ENCODE measurements around the gene HAPLN2.

HAPLN2 gene

DNA sequence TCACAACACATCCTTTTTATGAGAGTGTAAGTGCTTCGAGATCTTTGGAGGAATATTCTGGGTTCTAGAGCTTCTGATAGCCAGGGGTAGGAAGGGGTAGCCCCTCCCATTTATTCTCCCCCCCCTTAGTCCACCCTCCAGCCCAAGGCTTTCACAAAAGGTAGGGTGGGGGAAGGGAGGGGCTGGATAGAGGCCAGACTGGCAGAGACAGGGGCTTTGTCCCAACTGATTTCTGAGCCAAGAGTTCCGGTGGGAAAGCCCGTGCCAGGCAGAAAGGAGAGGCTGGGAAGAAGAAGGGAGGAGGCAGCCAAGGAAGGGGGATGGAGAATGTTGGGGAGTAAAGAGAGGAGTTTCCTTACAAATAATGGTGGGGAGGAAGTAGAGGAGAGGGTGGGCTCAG is 25.8 kb downstream of the HAPLN2 start:
- no peak for DNase-seq (ENCODE audit: low read depth)

DNA sequence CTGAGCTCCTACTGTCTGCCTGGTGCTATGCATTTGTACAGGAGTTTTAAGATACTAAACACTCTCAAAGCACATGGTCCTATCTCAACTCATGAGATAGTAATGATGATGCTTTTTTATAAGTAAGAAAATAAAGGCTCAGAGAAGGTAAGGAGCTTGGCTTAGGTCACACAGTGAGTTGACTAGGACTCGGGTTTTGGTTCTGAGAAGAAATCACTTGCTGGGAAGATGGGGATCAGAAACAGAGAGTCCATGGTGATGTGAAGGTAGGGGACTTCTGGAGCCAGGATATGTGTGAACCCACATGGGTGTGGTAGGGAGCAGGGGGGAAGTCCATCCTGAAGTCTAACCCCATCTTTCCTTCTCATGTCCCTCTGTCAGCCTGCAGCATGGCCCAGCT is 26.5 kb downstream of the HAPLN2 start:
- no peak for DNase-seq (ENCODE audit: low read depth)

DNA sequence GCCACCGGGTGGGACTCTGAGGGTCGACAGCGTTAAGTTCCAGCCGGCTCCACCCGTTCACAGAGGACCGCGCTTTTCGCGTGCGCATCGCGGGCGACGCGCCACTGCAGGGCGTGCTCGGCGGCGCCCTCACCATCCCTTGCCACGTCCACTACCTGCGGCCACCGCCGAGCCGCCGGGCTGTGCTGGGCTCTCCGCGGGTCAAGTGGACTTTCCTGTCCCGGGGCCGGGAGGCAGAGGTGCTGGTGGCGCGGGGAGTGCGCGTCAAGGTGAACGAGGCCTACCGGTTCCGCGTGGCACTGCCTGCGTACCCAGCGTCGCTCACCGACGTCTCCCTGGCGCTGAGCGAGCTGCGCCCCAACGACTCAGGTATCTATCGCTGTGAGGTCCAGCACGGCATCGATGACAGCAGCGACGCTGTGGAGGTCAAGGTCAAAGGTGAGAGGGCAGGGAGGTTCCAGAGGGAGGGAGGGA is 27.6 kb downstream of the HAPLN2 start:
- no peak for DNase-seq (ENCODE audit: low read depth)

DNA sequence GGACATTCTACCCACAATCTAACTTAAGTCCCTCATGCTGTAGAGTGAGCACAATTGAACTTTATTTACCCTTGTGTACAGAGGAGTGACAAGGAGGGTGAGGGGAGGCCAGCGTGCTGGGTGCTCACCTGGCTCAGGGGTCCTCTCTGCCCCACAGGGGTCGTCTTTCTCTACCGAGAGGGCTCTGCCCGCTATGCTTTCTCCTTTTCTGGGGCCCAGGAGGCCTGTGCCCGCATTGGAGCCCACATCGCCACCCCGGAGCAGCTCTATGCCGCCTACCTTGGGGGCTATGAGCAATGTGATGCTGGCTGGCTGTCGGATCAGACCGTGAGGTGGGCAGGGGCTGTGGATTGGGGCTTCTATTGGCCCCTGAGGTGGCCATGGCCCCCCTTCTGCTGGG is 28.1 kb downstream of the HAPLN2 start:
- DNase-seq (ENCODE audit: low read depth), result no peak

GRCh38 chr1:156648496-156648895 is 29.3 kb downstream of the HAPLN2 start:
- DNase-seq (ENCODE audit: low read depth), result no peak

- DNase-seq (ENCODE audit: low read depth), result no peak
Measured at GRCh38 chr1:156648951-156649350, 29.7 kb downstream of the HAPLN2 start.

DNA sequence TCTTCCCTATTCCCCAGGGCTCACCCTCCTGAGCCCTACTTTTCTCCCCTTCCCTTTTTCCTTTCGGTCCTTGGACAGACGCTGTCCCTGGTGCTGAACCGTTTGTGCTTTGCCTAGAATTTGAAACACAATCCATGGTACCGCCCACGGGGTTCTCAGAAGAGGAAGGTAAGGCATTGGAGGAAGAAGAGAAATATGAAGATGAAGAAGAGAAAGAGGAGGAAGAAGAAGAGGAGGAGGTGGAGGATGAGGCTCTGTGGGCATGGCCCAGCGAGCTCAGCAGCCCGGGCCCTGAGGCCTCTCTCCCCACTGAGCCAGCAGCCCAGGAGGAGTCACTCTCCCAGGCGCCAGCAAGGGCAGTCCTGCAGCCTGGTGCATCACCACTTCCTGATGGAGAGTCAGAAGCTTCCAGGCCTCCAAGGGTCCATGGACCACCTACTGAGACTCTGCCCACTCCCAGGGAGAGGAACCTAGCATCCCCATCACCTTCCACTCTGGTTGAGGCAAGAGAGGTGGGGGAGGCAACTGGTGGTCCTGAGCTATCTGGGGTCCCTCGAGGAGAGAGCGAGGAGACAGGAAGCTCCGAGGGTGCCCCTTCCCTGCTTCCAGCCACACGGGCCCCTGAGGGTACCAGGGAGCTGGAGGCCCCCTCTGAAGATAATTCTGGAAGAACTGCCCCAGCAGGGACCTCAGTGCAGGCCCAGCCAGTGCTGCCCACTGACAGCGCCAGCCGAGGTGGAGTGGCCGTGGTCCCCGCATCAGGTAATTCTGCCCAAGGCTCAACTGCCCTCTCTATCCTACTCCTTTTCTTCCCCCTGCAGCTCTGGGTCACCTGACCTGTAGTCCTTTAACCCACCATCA is 33.1 kb downstream of the HAPLN2 start:
- no peak for DNase-seq (ENCODE audit: low read depth)

DNA sequence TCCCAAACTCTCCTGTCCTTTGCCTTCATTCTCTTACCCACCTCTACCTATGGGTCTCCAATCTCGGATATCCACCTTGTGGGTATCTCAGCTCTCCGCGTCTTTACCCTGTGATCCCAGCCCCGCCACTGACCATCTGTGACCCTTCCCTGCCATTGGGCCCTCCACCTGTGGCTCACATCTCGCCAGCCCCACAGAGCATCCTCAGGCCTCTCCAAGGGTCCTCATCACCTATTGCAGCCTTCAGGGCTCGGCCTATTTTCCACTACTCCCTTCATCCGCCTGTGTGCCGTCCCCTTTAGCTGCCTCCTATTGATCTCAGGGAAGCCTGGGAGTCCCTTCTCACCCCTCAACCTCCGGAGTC is 33.8 kb downstream of the HAPLN2 start:
- no peak for DNase-seq (ENCODE audit: low read depth)

GRCh38 chr1:156654700-156655099 is 35.5 kb downstream of the HAPLN2 start:
- no peak for DNase-seq (ENCODE audit: low read depth)

DNA sequence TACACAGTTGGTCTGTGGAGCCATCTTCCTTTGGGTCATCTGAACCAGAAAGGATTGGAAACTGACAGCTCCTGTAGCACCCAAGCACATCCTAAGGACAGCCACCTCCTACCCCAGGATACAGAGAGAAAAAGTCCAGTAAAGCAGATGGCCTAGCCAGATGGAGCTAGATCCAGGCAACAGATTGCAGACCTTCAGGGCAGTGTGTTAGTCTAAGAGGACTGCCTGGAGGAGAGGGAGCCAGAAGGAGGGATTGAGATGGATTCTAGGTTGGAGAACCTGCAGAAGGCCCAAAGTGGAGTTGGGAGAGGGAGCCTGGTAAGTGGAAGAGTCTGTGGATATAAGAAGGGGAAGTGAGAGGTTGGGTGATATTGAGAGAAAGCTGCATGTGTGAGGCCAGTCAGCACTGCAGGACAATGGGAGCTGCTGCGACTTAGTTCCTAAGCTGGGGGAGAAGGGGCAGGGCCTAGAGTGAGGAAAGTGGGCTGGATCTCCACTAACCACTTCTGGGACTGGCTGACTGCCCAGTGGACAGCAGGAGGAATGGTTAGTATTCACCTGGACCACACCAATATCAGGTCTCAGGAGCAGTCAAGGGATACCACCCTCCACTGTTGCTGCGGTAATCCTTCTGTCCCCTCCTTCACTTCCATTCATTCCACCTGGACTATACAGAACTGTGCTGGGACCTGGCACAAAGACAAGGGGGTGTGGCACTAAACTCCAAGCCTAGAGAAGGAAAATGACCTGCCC is 36.1 kb downstream of the HAPLN2 start:
- DNase-seq (ENCODE audit: low read depth), result no peak

- no peak for DNase-seq (ENCODE audit: low read depth)
Measured at GRCh38 chr1:156655904-156656516, 36.8 kb downstream of the HAPLN2 start.

- DNase-seq (ENCODE audit: low read depth), result peak; percentile 63
Measured at GRCh38 chr1:156656806-156657740, 37.9 kb downstream of the HAPLN2 start.

DNA sequence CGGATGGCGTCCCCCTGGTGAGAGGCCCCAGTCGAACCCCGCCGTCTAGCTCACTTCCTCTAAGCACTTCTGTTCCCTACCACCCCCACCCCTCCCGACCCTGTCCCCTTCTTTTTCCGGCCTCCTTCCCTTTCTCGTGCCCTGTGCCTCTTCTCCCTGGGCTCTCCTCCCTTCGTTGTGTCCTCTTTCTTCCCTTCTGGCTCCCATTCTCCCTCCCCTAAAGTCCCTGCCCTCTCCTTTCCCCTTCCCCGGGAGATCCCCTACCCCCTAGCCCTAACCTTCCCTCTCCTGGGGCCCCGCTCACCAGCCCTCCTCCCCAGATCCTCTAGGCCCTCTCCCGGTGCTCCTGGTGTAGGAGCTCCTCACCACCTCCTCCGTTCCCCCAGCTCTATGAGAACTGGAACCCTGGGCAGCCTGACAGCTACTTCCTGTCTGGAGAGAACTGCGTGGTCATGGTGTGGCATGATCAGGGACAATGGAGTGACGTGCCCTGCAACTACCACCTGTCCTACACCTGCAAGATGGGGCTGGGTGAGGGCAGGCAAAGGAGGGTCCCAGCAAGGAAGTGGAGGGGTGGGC is 38.6 kb downstream of the HAPLN2 start:
- no peak for DNase-seq (ENCODE audit: low read depth)

- DNase-seq (ENCODE audit: low read depth), result no peak
Measured at GRCh38 chr1:156658496-156658895, 39.3 kb downstream of the HAPLN2 start.

- DNase-seq (ENCODE audit: low read depth), result no peak
Measured at GRCh38 chr1:156658945-156659574, 39.8 kb downstream of the HAPLN2 start.

GRCh38 chr1:156659661-156659987 is 40.4 kb downstream of the HAPLN2 start:
- DNase-seq (ENCODE audit: low read depth), result no peak

GRCh38 chr1:156659988-156660751 is 41.0 kb downstream of the HAPLN2 start:
- DNase-seq (ENCODE audit: low read depth), result peak; percentile 91

GRCh38 chr1:156660752-156661112 is 41.5 kb downstream of the HAPLN2 start:
- no peak for DNase-seq (ENCODE audit: low read depth)

DNA sequence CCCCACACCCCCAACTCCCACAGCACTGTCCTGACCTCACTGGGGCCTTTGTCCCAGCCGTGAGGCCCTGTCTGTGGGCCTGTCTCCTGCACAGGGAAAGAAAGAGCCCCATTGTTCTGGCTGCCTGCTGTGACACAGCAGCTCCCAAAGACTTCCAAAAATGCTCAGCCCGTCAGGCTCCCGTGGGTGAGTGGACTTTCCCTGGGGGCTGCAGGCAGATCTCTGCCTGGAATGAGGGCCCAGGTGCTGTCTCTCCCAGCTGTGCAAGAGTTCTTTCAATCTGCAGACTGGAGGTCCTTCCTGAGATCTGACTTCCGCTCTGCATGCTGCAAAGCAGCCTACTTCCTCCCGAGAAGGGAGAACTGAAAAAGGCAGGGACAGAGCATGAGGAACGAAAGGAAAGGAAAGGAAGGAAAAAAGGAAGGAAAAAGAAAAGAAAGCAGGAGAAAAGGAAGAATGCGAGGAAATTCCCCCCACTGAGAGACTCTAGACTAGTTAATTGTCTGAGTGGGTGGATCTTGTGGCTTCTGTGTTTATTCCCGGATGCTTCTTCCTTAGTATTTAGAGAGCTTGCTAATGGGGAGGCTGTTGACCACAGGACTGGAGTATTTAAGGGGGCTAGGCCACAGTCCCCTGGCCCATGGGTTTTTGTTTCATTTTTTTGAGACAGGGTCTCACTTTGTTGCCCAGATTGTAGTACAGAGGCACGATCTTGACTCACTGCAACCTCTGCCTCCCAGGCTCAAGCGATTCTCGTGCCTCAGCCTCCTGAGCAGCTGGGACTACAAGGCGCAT is 43.0 kb downstream of the HAPLN2 start:
- no peak for DNase-seq (ENCODE audit: low read depth)

- DNase-seq (ENCODE audit: low read depth), result no peak
Measured at GRCh38 chr1:156662800-156663055, 43.5 kb downstream of the HAPLN2 start.

All from stimulated activated CD8-positive, alpha-beta memory T cell treated with anti-CD3 and anti-CD28 coated beads, Interleukin-15, amount 100 ng/mL, for 24 hours (primary cell).